IMR-90 (cell line): ENCODE results near the gene ST3GAL3.

Experiments used
- BHLHE40 ChIP-seq: fragments of 150-350 bp; IDR thresholded peaks from 2 replicates; pipeline ENCODE4 v1.6.1; 2016; ENCODE audit warnings: mild to moderate bottlenecking, low read depth, low read length
- CHD1 ChIP-seq: IDR thresholded peaks from 2 replicates; pipeline ENCODE4 v1.6.1; 2012; ENCODE audit warnings: low read depth, low read length, improper control_type of control experiment
- MAZ ChIP-seq: IDR thresholded peaks from 2 replicates; pipeline ENCODE4 v1.6.1; 2012; ENCODE audit warnings: low read depth, mild to moderate bottlenecking, low read length, improper control_type of control experiment, moderate library complexity, borderline replicate concordance
- MXI1 ChIP-seq: IDR thresholded peaks from 2 replicates; pipeline ENCODE4 v1.6.1; 2012; ENCODE audit warnings: low read depth, mild to moderate bottlenecking, low read length, moderate library complexity, borderline replicate concordance
- NFE2L2 ChIP-seq: fragments of 150-350 bp; IDR thresholded peaks from 2 replicates; pipeline ENCODE4 v1.6.1; 2016; ENCODE audit warnings: low read depth, mild to moderate bottlenecking, low read length
- POLR2A ChIP-seq: IDR thresholded peaks from 2 replicates; pipeline ENCODE4 v1.6.1; 2012; ENCODE audit warnings: mild to moderate bottlenecking, low read depth, low read length
- RAD21 ChIP-seq: IDR thresholded peaks from 2 replicates; pipeline ENCODE4 v1.6.1; 2012; ENCODE audit warnings: low read length, improper control_type of control experiment
- RCOR1 ChIP-seq: IDR thresholded peaks from 2 replicates; pipeline ENCODE4 v1.6.1; 2012; ENCODE audit warnings: mild to moderate bottlenecking, low read length, improper control_type of control experiment; ENCODE audit not compliant: insufficient replicate concordance
- SMC3 ChIP-seq: fragments of 150-350 bp; IDR thresholded peaks from 2 replicates; pipeline ENCODE4 v1.6.1; 2016; ENCODE audit warnings: low read depth, mild to moderate bottlenecking, antibody characterized with exemption, low read length, moderate library complexity
- TF ChIP-seq, protein P1 (sequence below): conservative IDR thresholded peaks from 2 replicates; pipeline ENCODE4 v1.5.1; 2012; ENCODE audit warnings: mild to moderate bottlenecking, low read depth, low read length, improper control_type of control experiment
- TF ChIP-seq, protein P2 (sequence below): fragments of 150-350 bp; IDR thresholded peaks from 2 replicates; pipeline ENCODE4 v1.6.1; 2017; ENCODE audit warnings: mild to moderate bottlenecking, antibody characterized with exemption, low read length, low read depth

GRCh38 chr1:43689289-43689688 is 18.0 kb upstream of the ST3GAL3 start:
- TF ChIP-seq POLR2A (no peak), BHLHE40 (no peak), SMC3 (no peak), MXI1 (no peak), RAD21 (no peak), MAZ (no peak), NFE2L2 (no peak), RCOR1 (no peak), CHD1 (no peak)
- TF ChIP-seq, protein P1, sequence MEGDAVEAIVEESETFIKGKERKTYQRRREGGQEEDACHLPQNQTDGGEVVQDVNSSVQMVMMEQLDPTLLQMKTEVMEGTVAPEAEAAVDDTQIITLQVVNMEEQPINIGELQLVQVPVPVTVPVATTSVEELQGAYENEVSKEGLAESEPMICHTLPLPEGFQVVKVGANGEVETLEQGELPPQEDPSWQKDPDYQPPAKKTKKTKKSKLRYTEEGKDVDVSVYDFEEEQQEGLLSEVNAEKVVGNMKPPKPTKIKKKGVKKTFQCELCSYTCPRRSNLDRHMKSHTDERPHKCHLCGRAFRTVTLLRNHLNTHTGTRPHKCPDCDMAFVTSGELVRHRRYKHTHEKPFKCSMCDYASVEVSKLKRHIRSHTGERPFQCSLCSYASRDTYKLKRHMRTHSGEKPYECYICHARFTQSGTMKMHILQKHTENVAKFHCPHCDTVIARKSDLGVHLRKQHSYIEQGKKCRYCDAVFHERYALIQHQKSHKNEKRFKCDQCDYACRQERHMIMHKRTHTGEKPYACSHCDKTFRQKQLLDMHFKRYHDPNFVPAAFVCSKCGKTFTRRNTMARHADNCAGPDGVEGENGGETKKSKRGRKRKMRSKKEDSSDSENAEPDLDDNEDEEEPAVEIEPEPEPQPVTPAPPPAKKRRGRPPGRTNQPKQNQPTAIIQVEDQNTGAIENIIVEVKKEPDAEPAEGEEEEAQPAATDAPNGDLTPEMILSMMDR: no peak
- TF ChIP-seq, protein P2, sequence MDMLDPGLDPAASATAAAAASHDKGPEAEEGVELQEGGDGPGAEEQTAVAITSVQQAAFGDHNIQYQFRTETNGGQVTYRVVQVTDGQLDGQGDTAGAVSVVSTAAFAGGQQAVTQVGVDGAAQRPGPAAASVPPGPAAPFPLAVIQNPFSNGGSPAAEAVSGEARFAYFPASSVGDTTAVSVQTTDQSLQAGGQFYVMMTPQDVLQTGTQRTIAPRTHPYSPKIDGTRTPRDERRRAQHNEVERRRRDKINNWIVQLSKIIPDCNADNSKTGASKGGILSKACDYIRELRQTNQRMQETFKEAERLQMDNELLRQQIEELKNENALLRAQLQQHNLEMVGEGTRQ: no peak
